ENCODE results near the gene ZNF839. TPM values are rescaled to one million over a fixed set of nuclear protein-coding genes. Genes with fewer than 3 reads are reported as not detected.

Gene ZNF839
- total and polyA plus RNA-seq, 2 donors (not counting 1 experiment from before 2014, with no cell fraction given) = 6.6 to 8.8 TPM

DNA sequence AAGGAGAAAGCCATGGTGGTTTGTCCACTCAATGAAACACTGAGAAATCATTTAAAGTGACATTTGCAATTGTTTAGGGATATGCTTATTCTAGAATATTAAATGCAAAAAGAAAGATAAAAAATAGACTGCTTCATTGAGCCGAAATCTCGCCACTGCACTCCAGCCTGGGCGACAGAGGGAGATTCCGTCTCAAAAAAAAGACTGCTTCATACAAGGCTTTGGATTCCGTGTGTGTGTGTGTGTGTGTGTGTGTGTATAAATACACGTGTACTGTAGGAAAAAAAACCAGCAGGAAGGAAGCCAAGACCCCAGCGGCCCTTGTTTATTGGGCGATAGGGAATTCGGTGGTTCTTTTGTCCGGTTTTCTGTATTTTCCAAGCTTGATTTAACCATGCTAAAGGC lies 3.2 kb upstream of the ZNF839 start:
- Histone ChIP-seq H3K79me2 (ENCODE audit: control insufficient read depth, insufficient read depth, low read length) (peaks cover 4% of the 10 kb centered on the region), H3K4me3 (replicated peaks in 1 of 4; ENCODE audit: control extremely low read depth in 1 of 4, insufficient read depth in 1 of 4, low read depth in 3 of 4, low read length in 4 of 4) (peak overlapping the region; percentile 47 to 65 (median 57)), H4K20me1 (ENCODE audit: control insufficient read depth, extremely low read depth, insufficient read depth, low read length) (no peaks in the 10 kb centered on the region), H3K4me1 (ENCODE audit: control insufficient read depth, extremely low read depth, insufficient read depth, low read length) (peaks cover 9% of the 10 kb centered on the region), H3K27me3 (ENCODE audit: control insufficient read depth, insufficient read depth, low read length) (no peaks in the 10 kb centered on the region), H3K36me3 (ENCODE audit: control insufficient read depth, insufficient read depth, low read length) (no peaks in the 10 kb centered on the region), H3K27ac (ENCODE audit: insufficient read depth, low read length) (peak overlapping the region; percentile 69), H2AFZ (ENCODE audit: low read length) (peak overlapping the region; percentile 84), H3K9ac (ENCODE audit: insufficient read depth, low read length) (no peak overlapping the region), H3K4me2 (ENCODE audit: extremely low read depth, insufficient read depth, low read length) (peak overlapping the region; percentile 99), H3K9me3 (ENCODE audit: control insufficient read depth, insufficient read depth, low read depth, low read length) (no peaks in the 10 kb centered on the region)
- peak; percentile 79 to 81 for DNase-seq (ENCODE audit: low read depth in 2 of 2)
- TF ChIP-seq EZH2 (IDR thresholded peaks at IDR 0.05; ENCODE audit: low read length, missing control alignments) = no peak

DNA sequence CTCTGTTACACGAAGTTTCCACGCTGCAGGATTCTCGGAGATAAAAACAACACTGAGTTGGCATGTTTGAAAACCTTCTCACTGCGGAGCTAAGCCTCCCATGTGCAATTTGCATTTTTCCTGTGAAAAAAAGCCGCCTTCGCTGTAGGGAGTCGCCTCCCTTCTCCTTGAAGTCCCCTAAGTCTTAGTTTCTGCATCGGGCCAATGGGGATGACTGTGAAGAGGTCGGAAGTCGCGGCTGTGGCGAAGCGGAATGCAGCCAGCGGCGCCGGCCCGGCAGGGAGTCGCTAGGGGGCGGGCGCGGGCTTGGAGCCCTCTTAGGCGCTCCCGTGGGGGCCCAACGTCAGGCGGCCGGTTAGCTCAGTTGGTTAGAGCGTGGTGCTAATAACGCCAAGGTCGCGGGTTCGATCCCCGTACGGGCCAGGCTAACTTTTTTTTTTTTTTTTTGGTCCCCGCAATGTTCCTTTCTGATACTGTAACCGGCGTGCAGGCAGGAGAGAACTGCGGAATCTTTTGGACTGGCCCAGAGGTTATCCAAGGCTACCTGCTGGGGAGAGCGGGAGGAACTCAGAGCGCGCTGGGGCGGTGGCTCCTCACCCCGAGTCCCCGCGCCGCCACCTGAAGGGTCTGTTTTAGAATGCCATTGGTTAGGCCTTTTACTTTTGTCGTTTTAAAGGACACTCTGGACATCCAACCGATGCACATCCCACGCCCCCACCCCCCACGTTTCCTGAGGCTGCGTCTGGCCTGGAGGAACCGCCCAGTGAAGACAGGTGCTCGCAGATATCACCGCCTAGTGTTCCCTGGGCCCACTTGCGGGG lies 2.6 kb upstream of the ZNF839 start:
- Histone ChIP-seq H3K79me2 (ENCODE audit: control insufficient read depth, insufficient read depth, low read length) (peaks cover 4% of the 10 kb centered on the region), H3K4me1 (ENCODE audit: control insufficient read depth, extremely low read depth, insufficient read depth, low read length) (peaks cover 9% of the 10 kb centered on the region), H4K20me1 (ENCODE audit: control insufficient read depth, extremely low read depth, insufficient read depth, low read length) (no peaks in the 10 kb centered on the region), H2AFZ (ENCODE audit: low read length) (peak overlapping the region; percentile 84), H3K9ac (ENCODE audit: insufficient read depth, low read length) (peak overlapping the region; percentile 4), H3K36me3 (ENCODE audit: control insufficient read depth, insufficient read depth, low read length) (no peaks in the 10 kb centered on the region), H3K27me3 (ENCODE audit: control insufficient read depth, insufficient read depth, low read length) (no peaks in the 10 kb centered on the region), H3K4me3 (replicated peaks in 1 of 4; ENCODE audit: control extremely low read depth in 1 of 4, insufficient read depth in 1 of 4, low read depth in 3 of 4, low read length in 4 of 4) (peak overlapping the region; percentile 47 to 65 (median 57)), H3K9me3 (ENCODE audit: control insufficient read depth, insufficient read depth, low read depth, low read length) (no peaks in the 10 kb centered on the region), H3K4me2 (ENCODE audit: extremely low read depth, insufficient read depth, low read length) (peak overlapping the region; percentile 99), H3K27ac (ENCODE audit: insufficient read depth, low read length) (peak overlapping the region; percentile 69)
- DNase-seq (ENCODE audit: low read depth in 2 of 2) = peak; percentile 89 to 95
- TF ChIP-seq EZH2 (IDR thresholded peaks at IDR 0.05; ENCODE audit: low read length, missing control alignments) = no peak
- TF ChIP-seq, protein P1, sequence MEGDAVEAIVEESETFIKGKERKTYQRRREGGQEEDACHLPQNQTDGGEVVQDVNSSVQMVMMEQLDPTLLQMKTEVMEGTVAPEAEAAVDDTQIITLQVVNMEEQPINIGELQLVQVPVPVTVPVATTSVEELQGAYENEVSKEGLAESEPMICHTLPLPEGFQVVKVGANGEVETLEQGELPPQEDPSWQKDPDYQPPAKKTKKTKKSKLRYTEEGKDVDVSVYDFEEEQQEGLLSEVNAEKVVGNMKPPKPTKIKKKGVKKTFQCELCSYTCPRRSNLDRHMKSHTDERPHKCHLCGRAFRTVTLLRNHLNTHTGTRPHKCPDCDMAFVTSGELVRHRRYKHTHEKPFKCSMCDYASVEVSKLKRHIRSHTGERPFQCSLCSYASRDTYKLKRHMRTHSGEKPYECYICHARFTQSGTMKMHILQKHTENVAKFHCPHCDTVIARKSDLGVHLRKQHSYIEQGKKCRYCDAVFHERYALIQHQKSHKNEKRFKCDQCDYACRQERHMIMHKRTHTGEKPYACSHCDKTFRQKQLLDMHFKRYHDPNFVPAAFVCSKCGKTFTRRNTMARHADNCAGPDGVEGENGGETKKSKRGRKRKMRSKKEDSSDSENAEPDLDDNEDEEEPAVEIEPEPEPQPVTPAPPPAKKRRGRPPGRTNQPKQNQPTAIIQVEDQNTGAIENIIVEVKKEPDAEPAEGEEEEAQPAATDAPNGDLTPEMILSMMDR (conservative IDR thresholded peaks at IDR 0.05 in 1 of 2, IDR thresholded peaks at IDR 0.05 in 1 of 2; ENCODE audit: low read depth in 1 of 2, low read length in 2 of 2) = peak; percentile 65 to 70

DNA sequence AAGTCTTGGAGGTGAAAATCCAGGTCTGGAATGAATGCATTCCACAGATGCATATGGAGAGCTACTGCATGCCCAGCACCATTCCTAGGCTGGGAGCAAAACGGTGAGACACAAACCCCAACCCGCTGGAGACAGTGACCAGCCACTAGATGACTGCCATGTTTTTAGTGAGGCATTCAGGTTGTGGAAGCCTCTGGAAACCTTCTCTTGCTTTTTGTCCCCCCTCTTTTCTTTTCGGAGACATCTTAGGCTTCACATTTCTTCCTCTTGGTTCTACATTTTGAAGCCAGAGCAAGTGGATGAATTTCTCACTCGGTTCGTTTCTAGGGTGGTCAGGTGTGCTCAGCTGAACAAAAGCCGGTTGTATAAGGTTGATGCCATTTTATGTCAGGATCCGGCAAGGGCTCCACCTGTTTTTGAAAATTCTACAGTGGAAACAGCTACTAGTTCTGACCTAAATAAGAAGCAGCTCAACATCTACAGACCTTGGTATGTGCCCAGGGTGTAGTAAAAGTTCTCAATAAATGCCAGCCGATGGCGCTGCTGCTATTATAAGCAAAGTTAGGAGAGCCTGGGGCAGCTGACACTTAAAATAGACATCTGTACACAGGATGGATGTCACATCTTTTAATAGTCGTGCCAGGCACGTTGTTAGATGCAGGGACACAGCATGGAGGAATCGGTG lies 1.8 kb upstream of the ZNF839 start:
- TF ChIP-seq EZH2 (IDR thresholded peaks at IDR 0.05; ENCODE audit: low read length, missing control alignments) = no peak
- TF ChIP-seq, protein P1 (conservative IDR thresholded peaks at IDR 0.05 in 1 of 2, IDR thresholded peaks at IDR 0.05 in 1 of 2; ENCODE audit: low read depth in 1 of 2, low read length in 2 of 2) = no peak

More for the DNA sequence above, 1.8 kb upstream of the ZNF839 start:
- peak overlapping the region; percentile 17 to 65 (median 50) for H3K4me3 ChIP-seq (replicated peaks in 1 of 4; ENCODE audit: control extremely low read depth in 1 of 4, insufficient read depth in 1 of 4, low read depth in 3 of 4, low read length in 4 of 4)
- no peaks in the 10 kb centered on the region for H3K27me3 ChIP-seq (ENCODE audit: control insufficient read depth, insufficient read depth, low read length)
- peak overlapping the region; percentile 6 for H2AFZ ChIP-seq (ENCODE audit: low read length)
- no peak for DNase-seq (ENCODE audit: low read depth in 2 of 2)
- H3K4me1 ChIP-seq (ENCODE audit: control insufficient read depth, extremely low read depth, insufficient read depth, low read length) = peaks cover 9% of the 10 kb centered on the region
- H4K20me1 ChIP-seq (ENCODE audit: control insufficient read depth, extremely low read depth, insufficient read depth, low read length) = no peaks in the 10 kb centered on the region
- no peaks in the 10 kb centered on the region for H3K9me3 ChIP-seq (ENCODE audit: control insufficient read depth, insufficient read depth, low read depth, low read length)
- peak overlapping the region; percentile 21 for H3K4me2 ChIP-seq (ENCODE audit: extremely low read depth, insufficient read depth, low read length)
- H3K27ac ChIP-seq (ENCODE audit: insufficient read depth, low read length) = no peak overlapping the region
- H3K9ac ChIP-seq (ENCODE audit: insufficient read depth, low read length) = no peak overlapping the region
- peaks cover 4% of the 10 kb centered on the region for H3K79me2 ChIP-seq (ENCODE audit: control insufficient read depth, insufficient read depth, low read length)
- no peaks in the 10 kb centered on the region for H3K36me3 ChIP-seq (ENCODE audit: control insufficient read depth, insufficient read depth, low read length)
